PC-3 (cell line): ENCODE results near the gene IL36B. TPM values are rescaled to one million over a fixed set of nuclear protein-coding genes. Genes with fewer than 3 reads are reported as not detected.

ENCODE experiments used
- ATAC-seq: fragments of 200-7000 bp; cut with Tn5 transposase; 2 replicates; pipeline ENCODE4 v1.9.1; 2020; ENCODE audit warnings: mild to moderate bottlenecking, moderate library complexity
- BruUV-seq: library from RNA; stranded (reverse); fragments of 400-500 nt; replicated peaks from 2 replicates; lab custom pipeline; 2021; lab: Mats Ljungman, UMichigan
- CTCF ChIA-PET: fragments of 300-600 bp; sonication (Branson Sonifier 250); formaldehyde crosslinking; loops from one replicate; lab custom pipeline; 2022; ENCODE audit warnings: antibody characterized with exemption; lab: Charles Lee
- POLR2A ChIA-PET: fragments of 300-600 bp; sonication (Branson Sonifier 250); formaldehyde crosslinking; loops from one replicate; lab custom pipeline; 2022; ENCODE audit warnings: antibody characterized with exemption; ENCODE audit not compliant: unreplicated experiment; lab: Charles Lee
- DNase-seq: peaks from one replicate; pipeline ENCODE4 v3.0.0-alpha.2; 2015
- H2AFZ ChIP-seq: fragments of 300-600 bp; sonication (generic); 2 replicates; pipeline ENCODE4 v1.6.0; 2016; ENCODE audit warnings: antibody characterized with exemption, low read length
- H3F3A ChIP-seq: fragments of 300-600 bp; sonication (generic); one replicate; pipeline ENCODE4 v1.6.0; 2017; ENCODE audit warnings: antibody characterized with exemption, low read length, control low read depth, mild to moderate bottlenecking; ENCODE audit not compliant: unreplicated experiment
- H3K27ac ChIP-seq: fragments of 300-600 bp; sonication (generic); 2 replicates; pipeline ENCODE4 v1.5.1; 2016; ENCODE audit warnings: mild to moderate bottlenecking, low read length
- H3K27me3 ChIP-seq: fragments of 300-600 bp; sonication (generic); 2 replicates; pipeline ENCODE4 v1.6.1; 2016; ENCODE audit warnings: low read length, mixed read lengths
- H3K36me3 ChIP-seq: fragments of 300-600 bp; sonication (generic); 2 replicates; pipeline ENCODE4 v1.6.1; 2016; ENCODE audit warnings: low read depth, mixed run types, low read length, mixed read lengths
- H3K4me1 ChIP-seq: fragments of 300-600 bp; sonication (generic); 2 replicates; pipeline ENCODE4 v1.5.1; 2016; ENCODE audit warnings: low read length; ENCODE audit not compliant: insufficient read depth
- H3K4me2 ChIP-seq: fragments of 300-600 bp; sonication (generic); 2 replicates; pipeline ENCODE4 v1.6.0; 2016; ENCODE audit warnings: low read length
- H3K4me3 ChIP-seq: fragments of 300-600 bp; sonication (generic); 2 replicates; pipeline ENCODE4 v1.5.1; 2016; ENCODE audit warnings: mild to moderate bottlenecking, low read length, mixed read lengths
- H3K79me2 ChIP-seq: fragments of 300-600 bp; sonication (generic); 2 replicates; pipeline ENCODE4 v1.6.1; 2017; ENCODE audit warnings: low read length, mixed read lengths
- H3K9ac ChIP-seq: fragments of 300-600 bp; sonication (generic); 2 replicates; pipeline ENCODE4 v1.6.0; 2016; ENCODE audit warnings: mild to moderate bottlenecking, low read length
- H3K9me2 ChIP-seq: fragments of 300-600 bp; sonication (generic); replicated peaks from 2 replicates; pipeline ENCODE4 v1.6.1; 2016; ENCODE audit warnings: mixed run types, low read length, mixed read lengths
- H3K9me3 ChIP-seq: fragments of 300-600 bp; sonication (generic); 2 replicates; pipeline ENCODE4 v1.6.1; 2016; ENCODE audit warnings: low read length, mixed read lengths
- H4K20me1 ChIP-seq: fragments of 300-600 bp; sonication (generic); 2 replicates; pipeline ENCODE4 v1.6.1; 2016; ENCODE audit warnings: low read length, mixed read lengths
- EZH2 ChIP-seq: fragments of 300-600 bp; sonication (generic); IDR thresholded peaks from one replicate; pipeline ENCODE4 v1.6.1; 2017; ENCODE audit warnings: antibody characterized with exemption, mild to moderate bottlenecking, low read length; ENCODE audit not compliant: unreplicated experiment
- EZH2phosphoT487 ChIP-seq: fragments of 300-600 bp; sonication (generic); IDR thresholded peaks from 2 replicates; pipeline ENCODE4 v1.6.1; 2018; ENCODE audit warnings: mild to moderate bottlenecking, antibody characterized with exemption, low read length, borderline replicate concordance
- intact Hi-C: fragments of 100-400 bp; cut with micrococcal nuclease; formaldehyde crosslinking; loops from 2 replicates; pipeline ENCODE4 v1.9.0; 2023
- total RNA-seq: library from RNA; depleted of rRNA; stranded (reverse); fragments of >200 nt; gene quantifications from 2 replicates; pipeline ENCODE4 v1.2.3, GENCODE V29; 2014
- TF ChIP-seq, protein P1 (sequence below): fragments of 300-600 bp; sonication (generic); conservative IDR thresholded peaks from 2 replicates; pipeline ENCODE4 v1.5.1; 2017; ENCODE audit warnings: antibody characterized with exemption, low read depth, mild to moderate bottlenecking, low read length

IL36B gene
- total RNA-seq, 1 experiment from 2014 or later: not detected

DNA sequence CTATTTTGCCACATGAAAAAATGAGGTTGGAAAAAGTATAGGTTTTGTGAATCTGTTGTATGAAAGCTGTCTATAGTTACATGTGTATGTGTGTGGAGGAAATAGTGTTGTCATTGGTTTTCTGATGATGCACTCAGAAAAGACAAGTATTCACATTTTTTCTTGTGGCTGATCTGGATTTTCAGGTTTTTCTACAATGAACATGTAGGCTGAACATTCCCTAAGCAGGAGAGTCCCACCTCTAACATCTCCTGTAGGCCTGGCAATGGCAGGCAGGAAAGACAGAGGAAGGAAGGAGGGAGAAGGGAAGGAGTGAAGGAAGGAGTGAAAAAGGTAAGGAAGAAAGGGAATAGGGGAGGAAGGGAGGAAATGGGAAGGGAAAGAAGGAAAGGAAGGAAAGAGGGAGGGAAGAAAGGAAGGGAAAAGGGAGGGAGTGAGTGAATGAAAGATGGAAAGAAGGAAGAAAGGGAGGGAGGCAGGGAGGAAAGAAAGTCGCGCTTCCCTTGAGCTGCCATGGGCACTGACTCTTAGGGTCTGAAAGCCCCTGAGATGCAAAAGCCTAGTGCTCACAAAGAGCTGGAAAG is 5.8 kb upstream of the IL36B start:
- H2AFZ ChIP-seq: peak overlapping the region; percentile 47; the same call in 1 of the 2 replicates
- BruUV-seq: no TSS peak
- no peaks in the 10 kb centered on the region for H3F3A ChIP-seq
- no peaks in the 10 kb centered on the region for H3K79me2 ChIP-seq
- H3K4me2 ChIP-seq: peak overlapping the region; percentile 46
- peak; percentile 83 for DNase-seq
- H3K9me3 ChIP-seq: no peaks in the 10 kb centered on the region
- H3K4me1 ChIP-seq: peaks cover 23% of the 10 kb centered on the region
- H3K9me2 ChIP-seq: no peaks in the 10 kb centered on the region
- H4K20me1 ChIP-seq: no peaks in the 10 kb centered on the region
- no peaks in the 10 kb centered on the region for H3K27me3 ChIP-seq
- no peak for TF ChIP-seq EZH2
- ATAC-seq: peak; percentile 59
- ChIA-PET POLR2A (no interaction called here), CTCF (interaction anchor here (0.6 kb wide), 1 partner anchor 16 kb away, joined by 3 read pairs; no protein-coding TSS in a partner anchor)
- H3K9ac ChIP-seq: no peak overlapping the region
- intact Hi-C loops: no loop called here
- no peak overlapping the region for H3K4me3 ChIP-seq
- peak overlapping the region; percentile 15 for H3K27ac ChIP-seq
- H3K36me3 ChIP-seq: no peaks in the 10 kb centered on the region

DNA sequence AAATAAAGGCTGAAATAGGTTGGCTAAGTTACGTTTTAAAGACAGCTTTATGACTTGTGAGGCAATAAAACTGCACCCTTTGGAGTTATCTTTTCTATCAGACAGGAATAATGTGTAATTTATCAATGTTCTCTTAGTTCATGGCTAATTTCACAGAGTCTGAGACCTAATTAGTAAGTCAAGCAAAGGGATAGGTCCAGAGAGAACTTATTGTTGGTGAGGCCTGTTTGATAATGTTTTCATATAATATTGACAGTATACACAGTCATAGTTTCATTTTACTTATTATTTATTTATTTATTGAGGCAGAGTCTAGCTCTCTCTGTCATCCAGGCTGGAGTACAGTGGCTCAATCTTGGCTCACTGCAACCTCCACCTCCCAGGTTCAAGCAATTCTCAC is 4.5 kb upstream of the IL36B start:
- DNase-seq: no peak
- no peaks in the 10 kb centered on the region for H3K9me2 ChIP-seq
- no peak for ATAC-seq
- no peak overlapping the region for H3K4me2 ChIP-seq
- BruUV-seq: no TSS peak
- ChIA-PET CTCF (no interaction called here), POLR2A (no interaction called here)
- H3K27ac ChIP-seq: no peak overlapping the region
- H4K20me1 ChIP-seq: no peaks in the 10 kb centered on the region
- peaks cover 23% of the 10 kb centered on the region for H3K4me1 ChIP-seq
- no peak overlapping the region for H2AFZ ChIP-seq
- no peaks in the 10 kb centered on the region for H3K9me3 ChIP-seq
- H3K9ac ChIP-seq: no peak overlapping the region
- H3K79me2 ChIP-seq: no peaks in the 10 kb centered on the region
- TF ChIP-seq, protein P1, sequence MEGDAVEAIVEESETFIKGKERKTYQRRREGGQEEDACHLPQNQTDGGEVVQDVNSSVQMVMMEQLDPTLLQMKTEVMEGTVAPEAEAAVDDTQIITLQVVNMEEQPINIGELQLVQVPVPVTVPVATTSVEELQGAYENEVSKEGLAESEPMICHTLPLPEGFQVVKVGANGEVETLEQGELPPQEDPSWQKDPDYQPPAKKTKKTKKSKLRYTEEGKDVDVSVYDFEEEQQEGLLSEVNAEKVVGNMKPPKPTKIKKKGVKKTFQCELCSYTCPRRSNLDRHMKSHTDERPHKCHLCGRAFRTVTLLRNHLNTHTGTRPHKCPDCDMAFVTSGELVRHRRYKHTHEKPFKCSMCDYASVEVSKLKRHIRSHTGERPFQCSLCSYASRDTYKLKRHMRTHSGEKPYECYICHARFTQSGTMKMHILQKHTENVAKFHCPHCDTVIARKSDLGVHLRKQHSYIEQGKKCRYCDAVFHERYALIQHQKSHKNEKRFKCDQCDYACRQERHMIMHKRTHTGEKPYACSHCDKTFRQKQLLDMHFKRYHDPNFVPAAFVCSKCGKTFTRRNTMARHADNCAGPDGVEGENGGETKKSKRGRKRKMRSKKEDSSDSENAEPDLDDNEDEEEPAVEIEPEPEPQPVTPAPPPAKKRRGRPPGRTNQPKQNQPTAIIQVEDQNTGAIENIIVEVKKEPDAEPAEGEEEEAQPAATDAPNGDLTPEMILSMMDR: no peak
- TF ChIP-seq EZH2phosphoT487 (no peak), EZH2 (no peak)
- H3K36me3 ChIP-seq: no peaks in the 10 kb centered on the region
- H3K4me3 ChIP-seq: no peak overlapping the region
- H3F3A ChIP-seq: no peaks in the 10 kb centered on the region
- no peaks in the 10 kb centered on the region for H3K27me3 ChIP-seq
- intact Hi-C loops: no loop called here

DNA sequence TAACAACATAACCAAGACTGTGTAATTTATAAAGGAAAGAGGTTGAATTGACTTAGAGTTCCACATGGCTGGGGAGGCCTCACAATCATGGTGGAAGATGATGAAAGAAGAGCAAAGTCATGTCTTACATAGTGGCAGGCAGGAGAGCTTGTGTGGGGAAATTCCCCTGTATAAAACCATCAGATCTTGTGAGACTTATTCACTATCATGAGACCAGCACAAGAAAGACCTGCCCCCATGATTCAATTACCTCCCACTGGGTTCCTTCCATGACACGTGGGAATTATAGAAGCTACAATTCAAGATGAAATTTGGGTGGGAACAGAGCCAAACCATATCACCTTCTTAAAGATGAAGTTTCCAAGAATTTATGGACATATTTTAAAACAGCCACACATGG is 3.9 kb upstream of the IL36B start:
- Histone ChIP-seq H3K9me3 (no peaks in the 10 kb centered on the region), H3K4me3 (no peak overlapping the region), H3K4me2 (no peak overlapping the region), H3K79me2 (no peaks in the 10 kb centered on the region), H3K9ac (no peak overlapping the region), H3K9me2 (no peaks in the 10 kb centered on the region), H3F3A (no peaks in the 10 kb centered on the region), H3K27me3 (no peaks in the 10 kb centered on the region), H3K36me3 (no peaks in the 10 kb centered on the region), H3K27ac (no peak overlapping the region), H2AFZ (no peak overlapping the region), H3K4me1 (peaks cover 23% of the 10 kb centered on the region), H4K20me1 (no peaks in the 10 kb centered on the region)
- CTCF ChIA-PET: no interaction called here
- POLR2A ChIA-PET: no interaction called here
- BruUV-seq: no TSS peak
- intact Hi-C loops: no loop called here
- TF ChIP-seq, protein P1: no peak
- TF ChIP-seq EZH2phosphoT487: no peak
- DNase-seq: no peak
- ATAC-seq: no peak
